Stimulated activated CD8-positive, alpha-beta memory T cell treated with anti-CD3 and anti-CD28 coated beads, Interleukin-7, amount 100 ng/mL, for 48 hours (primary cell): ENCODE data around the gene DSTN.
A peak's percentile ranks its signal among the peaks of the same experiment; 100 is the strongest.

Source experiments
- DNase-seq, 2 donors: peaks; one replicate each; pipeline ENCODE4 v3.0.0-alpha.2; 2020; ENCODE audit warnings: low read depth in 1 of 2; ENCODE audit errors: extremely low read depth in 1 of 2

DSTN gene

GRCh38 chr20:17545127-17545526, 24.7 kb upstream of the DSTN start:
- DNase-seq: no peak

DNA sequence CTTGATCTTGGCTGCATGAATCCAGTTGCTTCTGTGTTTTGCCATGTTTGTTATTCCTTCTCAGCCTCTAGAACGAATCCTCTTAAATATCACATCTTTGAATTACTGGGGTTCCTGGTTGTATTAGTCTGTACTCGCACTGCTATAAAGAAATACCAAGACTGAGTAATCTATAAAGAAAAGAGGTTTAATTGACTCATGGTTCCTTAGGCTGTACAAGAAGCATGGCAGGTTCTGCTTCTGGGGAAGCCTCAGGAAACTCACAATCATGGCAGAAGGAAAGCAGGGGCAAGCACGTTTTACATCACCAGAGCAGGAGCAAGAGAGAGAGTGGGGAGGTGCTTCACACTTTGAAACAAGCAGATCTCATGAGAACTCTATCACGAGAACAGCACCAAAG, 20.7 kb upstream of the DSTN start:
- no peak for DNase-seq

DNA sequence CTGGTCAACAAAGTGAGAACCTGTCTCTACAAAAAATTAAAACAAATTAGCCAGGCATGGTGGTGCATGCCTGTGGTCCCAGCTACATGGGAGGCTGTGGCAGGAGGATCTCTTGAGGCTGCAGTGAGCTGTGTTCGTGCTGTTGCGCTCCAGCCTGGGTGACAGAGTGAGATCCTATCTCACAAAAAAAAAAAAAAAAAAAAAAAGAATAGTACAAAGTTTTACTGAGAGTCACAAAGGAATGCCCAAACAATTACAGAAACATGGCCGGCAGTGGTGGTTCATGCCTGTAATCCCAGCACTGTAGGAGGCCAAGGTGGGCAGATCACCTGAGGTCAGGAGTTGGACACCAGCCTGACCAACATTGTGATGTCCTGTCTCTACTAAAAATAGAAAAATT, 14.8 kb upstream of the DSTN start:
- DNase-seq: no peak

DNA sequence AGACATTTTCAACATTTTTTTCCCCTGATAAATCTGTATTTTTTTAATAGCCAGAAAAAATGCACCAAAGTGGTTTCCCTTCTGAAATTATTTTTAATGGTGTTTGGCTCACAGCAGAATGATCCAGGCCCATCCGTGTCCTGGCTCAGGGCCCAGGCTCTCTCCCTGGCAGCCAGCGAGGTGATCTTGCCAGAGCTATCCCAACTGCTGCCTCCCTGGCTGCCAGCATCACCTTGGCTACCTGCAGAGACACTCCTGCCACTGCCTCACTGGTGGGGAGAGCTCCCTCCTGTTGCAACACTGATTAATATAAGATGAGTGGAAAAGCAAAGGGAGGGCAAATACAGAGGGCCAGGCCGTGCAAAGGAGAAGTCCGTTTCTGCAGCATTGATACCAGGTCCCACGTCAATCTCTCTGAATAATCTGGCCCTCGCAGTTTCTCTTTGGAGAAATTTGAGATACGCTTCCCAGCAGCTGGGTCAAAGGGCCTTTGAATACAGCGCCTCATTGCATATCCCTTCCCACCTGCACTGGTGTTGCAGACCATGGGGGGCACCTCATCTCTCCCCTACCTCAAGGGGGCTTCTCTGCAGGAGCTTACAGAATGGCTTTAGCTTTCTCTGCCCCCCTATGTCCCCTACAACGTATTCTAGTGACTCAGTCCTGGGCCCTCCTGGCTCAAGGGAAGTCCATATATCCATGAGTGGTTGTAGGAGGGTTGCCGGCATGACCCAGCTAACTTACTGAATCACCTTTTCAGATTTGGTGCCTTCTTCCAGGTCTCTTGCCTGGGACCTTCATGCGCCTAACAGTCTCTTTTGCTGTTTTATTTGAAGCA, 12.8 kb upstream of the DSTN start:
- no peak for DNase-seq

DNA sequence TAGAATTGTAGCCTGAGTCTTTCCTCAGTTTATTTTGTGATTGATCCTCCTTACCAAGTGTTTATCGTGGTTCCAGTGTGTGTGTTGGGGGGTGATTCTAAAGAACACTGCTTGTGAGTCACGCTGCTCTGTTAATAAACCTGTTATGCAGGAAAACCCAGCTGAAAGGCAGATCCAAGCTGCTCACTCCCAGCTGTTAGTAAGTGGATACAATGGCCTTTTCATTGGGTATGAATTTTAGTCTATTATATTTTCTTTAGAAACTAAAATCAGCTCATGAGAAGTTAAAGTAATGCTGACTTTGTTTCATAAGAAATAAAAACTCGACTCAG, 12.2 kb upstream of the DSTN start:
- DNase-seq: no peak

DNA sequence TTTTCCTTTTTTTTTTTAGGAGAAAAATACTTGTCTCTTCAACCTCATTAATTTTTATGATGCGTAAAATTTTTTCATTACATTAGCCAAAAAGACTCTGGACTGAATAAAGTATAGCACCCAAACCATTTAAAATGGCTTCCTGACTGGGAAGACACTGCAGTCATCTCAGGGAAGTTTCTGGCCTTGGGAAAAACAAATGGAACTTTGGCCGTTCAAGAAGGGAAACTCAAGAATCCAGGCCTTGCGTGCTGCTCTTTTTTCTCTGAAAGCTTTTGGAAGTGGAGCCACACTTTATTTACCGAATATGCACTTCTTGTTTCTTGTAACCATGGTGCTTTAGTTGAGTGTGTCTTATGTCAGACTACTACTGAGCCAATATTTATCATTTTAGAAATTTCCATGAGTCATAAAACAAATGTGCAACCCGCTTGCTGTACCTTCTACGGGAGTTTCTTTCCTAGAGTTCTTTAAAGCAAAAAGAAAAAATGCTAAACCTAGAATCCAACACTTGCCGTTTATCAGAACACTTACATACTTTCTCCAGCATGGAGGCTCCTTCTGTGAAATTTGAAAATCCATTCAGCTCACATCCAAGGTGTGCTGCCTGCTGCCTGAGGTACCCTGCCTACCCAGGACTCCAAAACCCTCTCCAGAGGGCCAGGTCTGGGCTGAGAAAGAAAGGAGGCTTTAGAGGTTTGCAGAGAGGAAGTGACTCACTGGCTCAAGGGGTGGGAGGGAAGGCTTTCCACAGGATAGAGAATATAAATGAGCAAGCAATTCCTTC, 11.5 kb upstream of the DSTN start:
- peak in 1 of 2 donors; percentile 30 for DNase-seq

- DNase-seq: no peak
Measured at GRCh38 chr20:17558941-17559304, 11.0 kb upstream of the DSTN start.

- no peak for DNase-seq
Measured at GRCh38 chr20:17559338-17559737, 10.5 kb upstream of the DSTN start.

DNA sequence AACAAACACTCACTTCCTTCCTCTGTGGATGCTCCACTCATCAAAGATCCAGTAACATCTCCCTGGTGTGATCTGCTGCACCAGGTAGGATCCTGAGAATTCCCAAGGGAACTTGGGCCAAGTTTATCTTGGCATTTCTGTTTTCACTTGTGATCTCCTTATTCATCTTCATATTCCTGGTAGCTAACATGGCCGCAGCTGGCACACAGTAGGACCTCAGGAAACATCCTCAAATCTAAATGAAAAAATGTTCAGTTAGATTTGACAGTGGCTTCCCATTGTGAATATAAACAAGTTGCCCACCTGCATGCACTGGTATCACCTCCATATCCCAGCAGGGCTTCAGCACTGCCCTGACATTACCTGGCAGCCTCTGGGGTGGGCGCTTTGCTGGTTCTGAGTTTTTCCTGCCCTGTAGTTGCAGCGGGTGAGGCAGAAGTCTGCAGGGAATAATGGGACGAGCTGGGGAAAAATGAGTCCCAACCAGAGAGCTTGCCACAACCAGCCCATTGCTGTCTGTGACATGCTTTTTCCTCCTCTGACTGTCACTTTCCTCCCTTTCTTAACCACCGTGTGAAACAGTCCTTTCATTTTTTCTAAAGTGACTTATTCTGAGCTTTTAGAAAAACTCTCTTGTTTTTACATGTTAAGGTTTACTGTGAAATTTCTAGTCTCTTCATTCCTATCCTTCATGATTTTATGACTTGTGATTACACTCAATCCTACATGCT, 9.4 kb upstream of the DSTN start:
- DNase-seq: no peak

DNA sequence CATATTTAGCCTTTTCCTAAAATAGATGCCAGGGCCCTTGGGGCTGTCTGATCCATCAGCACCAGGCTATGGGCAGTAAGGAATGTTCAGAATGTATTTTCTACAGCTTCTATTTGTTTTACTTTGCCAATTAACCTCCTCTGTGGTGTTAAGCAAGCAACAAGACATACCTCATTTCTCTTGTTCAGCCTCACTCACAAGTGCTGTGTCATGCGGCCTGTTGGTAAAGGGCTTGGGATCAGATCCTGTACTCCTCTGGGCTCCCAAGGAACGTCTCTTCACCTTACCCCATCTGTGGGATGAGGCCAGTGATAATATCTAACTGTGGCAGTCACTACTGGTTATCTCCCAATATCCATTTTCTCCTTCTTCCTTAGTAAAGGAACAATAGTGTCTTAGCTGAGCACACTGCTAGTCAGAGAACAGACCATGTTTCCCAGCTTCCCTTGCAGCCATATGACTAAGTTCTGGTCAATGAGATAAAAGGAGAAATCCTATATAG, 7.0 kb upstream of the DSTN start:
- no peak for DNase-seq

DNA sequence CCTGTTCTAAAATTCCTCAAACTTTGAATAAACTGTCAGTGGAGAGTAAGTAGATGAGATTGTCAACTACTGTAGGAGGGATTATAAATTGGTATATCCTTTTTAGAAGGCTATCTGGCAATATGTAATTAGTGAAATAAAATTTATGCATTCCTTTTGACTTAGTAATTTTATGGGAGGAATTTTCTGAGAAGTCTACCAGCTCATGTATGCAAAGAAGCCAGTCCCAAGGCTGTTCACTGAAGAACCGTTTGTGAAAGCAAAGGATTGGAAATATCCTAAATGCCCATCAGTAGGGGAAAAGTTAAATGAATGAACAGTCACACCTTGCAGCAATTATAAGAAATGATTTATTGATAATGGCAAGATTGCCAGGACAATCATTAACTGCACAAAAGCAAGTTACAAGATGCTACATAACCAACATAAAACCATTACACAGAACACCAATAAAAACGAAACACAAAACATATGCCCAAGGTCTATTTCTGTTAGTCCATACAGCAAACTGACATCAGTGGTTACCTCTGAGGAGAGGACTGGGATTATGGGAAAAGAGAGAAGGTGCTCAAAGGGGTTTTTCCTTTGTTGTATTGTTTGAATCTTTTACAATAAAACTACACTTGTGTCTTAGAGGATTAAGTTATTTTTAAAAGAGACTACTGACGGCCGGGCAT, 4.6 kb upstream of the DSTN start:
- DNase-seq: no peak

GRCh38 chr20:17566345-17566744, 3.5 kb upstream of the DSTN start:
- DNase-seq: no peak

- DNase-seq: no peak
Measured at GRCh38 chr20:17568045-17568788, 1.7 kb upstream of the DSTN start.

DNA sequence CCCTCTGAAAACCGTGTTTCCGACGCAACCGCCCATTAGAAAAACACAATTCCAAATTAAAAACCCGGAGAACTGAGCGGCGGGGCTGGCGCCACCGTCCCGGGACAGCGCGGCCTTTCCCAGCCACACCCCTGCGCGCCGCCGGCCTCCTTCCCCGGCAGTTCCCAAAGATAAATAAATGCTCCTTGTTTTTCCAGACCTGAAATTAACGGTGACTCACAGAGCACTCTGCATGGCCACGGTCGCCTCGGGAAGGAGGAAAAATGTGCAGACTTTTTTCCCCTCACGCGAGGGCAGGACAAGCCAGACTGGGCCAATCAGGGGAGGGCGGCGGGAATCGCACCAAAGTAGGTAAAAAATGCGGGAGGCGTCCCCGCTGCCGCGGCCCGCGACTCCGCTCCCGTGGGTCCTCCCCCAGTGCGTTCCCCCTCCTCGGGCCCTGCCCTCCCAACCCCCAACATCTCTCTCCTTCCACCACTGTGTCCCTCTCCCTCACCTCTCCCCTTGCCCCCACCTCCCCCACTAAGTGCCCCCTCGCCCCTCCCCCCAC, 828 bp upstream of the DSTN start:
- DNase-seq: no peak

DNA sequence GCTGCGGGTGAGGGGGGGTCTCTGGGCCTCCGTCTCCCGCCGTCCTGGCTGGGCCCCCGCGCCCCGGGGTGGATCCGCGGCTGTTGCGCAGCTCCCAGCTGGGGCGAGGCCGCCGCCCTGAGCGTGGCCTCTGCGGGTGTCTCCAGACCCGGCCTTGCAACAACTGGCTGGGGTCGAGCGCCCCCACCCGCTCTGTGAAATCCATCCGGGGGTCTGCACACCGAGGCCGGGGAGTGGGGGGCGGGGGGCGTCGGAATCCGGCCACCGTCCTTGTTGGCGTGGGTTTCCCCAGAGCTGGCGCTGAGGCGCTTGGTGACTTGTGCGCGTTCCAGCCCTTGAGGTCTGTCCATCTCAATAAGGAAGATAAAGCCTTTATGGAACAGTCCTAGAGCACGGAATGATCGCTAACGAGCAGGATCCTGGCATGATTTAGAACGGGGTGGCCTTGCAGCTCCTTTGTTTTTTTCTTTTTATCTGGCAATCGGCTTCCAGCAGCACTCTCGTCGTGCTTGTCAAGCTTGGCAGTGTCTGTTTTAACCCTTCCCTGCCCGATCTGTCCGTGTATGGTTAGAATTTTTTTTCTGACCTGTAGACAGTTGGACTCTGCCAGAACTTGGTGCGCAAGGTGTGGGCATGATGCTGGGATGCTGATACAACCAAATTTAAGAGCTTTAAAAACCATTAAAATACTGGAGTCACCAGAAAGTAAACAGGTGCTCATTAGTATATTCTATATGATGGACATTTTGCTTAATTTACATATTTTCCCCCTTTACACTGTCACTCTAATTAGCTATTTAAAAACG, 675 bp downstream of the DSTN start:
- no peak for DNase-seq

DNA sequence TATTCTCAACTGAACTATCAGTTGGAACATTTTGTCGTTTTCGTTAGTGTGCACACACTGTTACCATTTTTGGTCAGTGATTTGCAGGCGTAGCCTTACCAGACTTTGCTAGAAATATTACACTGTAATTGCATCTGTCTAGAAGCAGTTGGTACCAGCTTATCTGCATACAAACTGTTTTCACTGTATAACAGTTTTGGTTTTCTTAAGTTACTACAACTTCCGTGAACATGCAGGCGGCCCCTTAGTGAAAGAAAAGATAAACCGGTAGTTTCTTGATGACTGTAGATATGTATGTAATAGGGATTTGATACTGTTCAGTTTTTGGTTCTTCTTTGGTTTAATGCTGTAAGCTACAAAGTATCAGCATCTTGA, 1.3 kb downstream of the DSTN start:
- DNase-seq: no peak

GRCh38 chr20:17572034-17572638, 2.3 kb downstream of the DSTN start:
- DNase-seq: no peak

- DNase-seq: no peak
Measured at GRCh38 chr20:17573463-17573862, 3.6 kb downstream of the DSTN start.

DNA sequence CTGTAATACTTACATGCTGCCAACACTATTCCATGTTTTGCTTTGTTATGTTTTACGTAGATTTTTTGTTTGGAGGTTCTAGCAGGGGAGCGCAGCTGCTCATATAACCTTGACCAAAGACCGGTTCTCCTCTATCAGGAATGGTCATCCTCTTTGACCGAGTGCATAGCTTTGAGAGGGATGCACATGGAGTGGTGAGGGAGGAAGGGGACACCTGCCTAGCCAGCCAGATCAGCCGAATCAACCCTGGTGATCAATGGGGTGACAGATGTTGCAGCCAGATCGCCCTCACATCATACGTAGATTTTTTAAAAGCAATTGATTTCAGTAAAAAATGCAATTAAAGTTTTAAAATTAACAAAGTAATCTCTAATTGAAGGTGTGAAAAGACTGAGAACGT, 6.3 kb downstream of the DSTN start:
- no peak for DNase-seq
